ENCODE results near the gene OR1J4.

- no peak for TF ChIP-seq CTCF (IDR thresholded peaks at IDR 0.05)
- no peak for TF ChIP-seq POLR2A (IDR thresholded peaks at IDR 0.05)
- TF ChIP-seq EP300 (IDR thresholded peaks at IDR 0.05): no peak
- TF ChIP-seq POLR2AphosphoS5 (IDR thresholded peaks at IDR 0.05): no peak
Observed at GRCh38 chr9:122546196-122546595, 27.3 kb downstream of the OR1J4 start.
